ENCODE results near the gene ALPK3. TPM values are rescaled to one million over a fixed set of nuclear protein-coding genes. Genes with fewer than 3 reads are reported as not detected.
"Not testable (repeated sequence)": the region's sequence is repeated elsewhere in the genome, so short reads cannot be mapped to it uniquely, and the experiment has no call there.

The ALPK3 gene
- polyA plus RNA-seq, 3 donors: 12.5 to 15.9 (median 13.5) TPM

- DNase-seq (ENCODE audit: low read depth in 3 of 3, low spot score in 2 of 3): no peak
Measured at GRCh38 chr15:84840255-84840654, 23.1 kb downstream of the ALPK3 start.

- DNase-seq (ENCODE audit: low read depth in 3 of 3, low spot score in 2 of 3): no peak
Measured at GRCh38 chr15:84840741-84841429, 23.7 kb downstream of the ALPK3 start.

- no peak for DNase-seq (ENCODE audit: low read depth in 3 of 3, low spot score in 2 of 3)
Measured at GRCh38 chr15:84842781-84843180, 25.6 kb downstream of the ALPK3 start.

GRCh38 chr15:84844964-84845363, 27.8 kb downstream of the ALPK3 start:
- no peak for DNase-seq (ENCODE audit: low read depth in 3 of 3, low spot score in 2 of 3)

GRCh38 chr15:84845631-84846030, 28.5 kb downstream of the ALPK3 start:
- not testable (repeated sequence) for DNase-seq (ENCODE audit: low read depth in 3 of 3, low spot score in 2 of 3)

GRCh38 chr15:84846269-84846668, 29.1 kb downstream of the ALPK3 start:
- DNase-seq (ENCODE audit: low read depth in 3 of 3, low spot score in 2 of 3): no peak

GRCh38 chr15:84847382-84847781, 30.2 kb downstream of the ALPK3 start:
- DNase-seq (ENCODE audit: low read depth in 3 of 3, low spot score in 2 of 3): no peak

- DNase-seq (ENCODE audit: low read depth in 3 of 3, low spot score in 2 of 3): no peak
Measured at GRCh38 chr15:84852212-84852611, 35.1 kb downstream of the ALPK3 start.

GRCh38 chr15:84855136-84855535, 38.0 kb downstream of the ALPK3 start:
- no peak for DNase-seq (ENCODE audit: low read depth in 3 of 3, low spot score in 2 of 3)

GRCh38 chr15:84855765-84856164, 38.6 kb downstream of the ALPK3 start:
- DNase-seq (ENCODE audit: low read depth in 3 of 3, low spot score in 2 of 3): no peak

- DNase-seq (ENCODE audit: low read depth in 3 of 3, low spot score in 2 of 3): no peak
Measured at GRCh38 chr15:84856731-84857417, 39.7 kb downstream of the ALPK3 start.

GRCh38 chr15:84857418-84858004, 40.4 kb downstream of the ALPK3 start:
- no peak for DNase-seq (ENCODE audit: low read depth in 3 of 3, low spot score in 2 of 3)

- no peak for DNase-seq (ENCODE audit: low read depth in 3 of 3, low spot score in 2 of 3)
Measured at GRCh38 chr15:84858231-84858630, 41.1 kb downstream of the ALPK3 start.

GRCh38 chr15:84859144-84859543, 42.0 kb downstream of the ALPK3 start:
- no peak for DNase-seq (ENCODE audit: low read depth in 3 of 3, low spot score in 2 of 3)

GRCh38 chr15:84859651-84860050, 42.5 kb downstream of the ALPK3 start:
- DNase-seq (ENCODE audit: low read depth in 3 of 3, low spot score in 2 of 3): no peak

- DNase-seq (ENCODE audit: low read depth in 3 of 3, low spot score in 2 of 3): no peak
Measured at GRCh38 chr15:84861781-84862180, 44.6 kb downstream of the ALPK3 start.

GRCh38 chr15:84862214-84862975, 45.2 kb downstream of the ALPK3 start:
- DNase-seq (ENCODE audit: low read depth in 3 of 3, low spot score in 2 of 3): no peak

- DNase-seq (ENCODE audit: low read depth in 3 of 3, low spot score in 2 of 3): no peak
Measured at GRCh38 chr15:84863565-84864443, 46.6 kb downstream of the ALPK3 start.

GRCh38 chr15:84864444-84864795, 47.3 kb downstream of the ALPK3 start:
- no peak for DNase-seq (ENCODE audit: low read depth in 3 of 3, low spot score in 2 of 3)

GRCh38 chr15:84865074-84865569, 48.0 kb downstream of the ALPK3 start:
- no peak for DNase-seq (ENCODE audit: low read depth in 3 of 3, low spot score in 2 of 3)
